ENCODE data around the gene RBM10. TPM values are rescaled to one million over a fixed set of nuclear protein-coding genes. Genes with fewer than 3 reads are reported as not detected.

Gene RBM10
- total RNA-seq, 5 donors from 2014 or later (not counting 1 experiment from before 2014, with no cell fraction given), result 37.3 to 60.3 (median 55.8) TPM

- Mint-ChIP-seq H3K9me3 (no peaks in the 10 kb centered on the region), H3K4me1 (no peaks in the 10 kb centered on the region), H3K36me3 (peaks cover 29% of the 10 kb centered on the region), H3K27ac (no peak overlapping the region), H3K4me3 (no peak overlapping the region), H3K27me3 (peaks cover 0 to 30% of the 10 kb centered on the region in 2 donors)
- H3K36me3 ChIP-seq (ENCODE audit: control insufficient read depth in 2 of 2, extremely low read depth in 1 of 2, insufficient read depth in 1 of 2, low read length in 1 of 2), result peaks cover 6 to 80% of the 10 kb centered on the region in 2 donors
- no peaks in the 10 kb centered on the region for H3K9me3 ChIP-seq
- no peak overlapping the region for H3K4me3 ChIP-seq (ENCODE audit: control insufficient read depth in 1 of 2, extremely low read depth in 1 of 2, low read length in 1 of 2)
- no peaks in the 10 kb centered on the region for H3K27me3 ChIP-seq (replicated peaks in 1 of 2; ENCODE audit: control insufficient read depth in 2 of 2, extremely low read depth in 1 of 2, insufficient read depth in 2 of 2, low read length in 1 of 2)
- POLR2A ChIA-PET, result no interaction called here
- H3K4me1 ChIP-seq (ENCODE audit: control insufficient read depth in 1 of 2, extremely low read depth in 1 of 2, insufficient read depth in 2 of 2, low read length in 2 of 2), result no peaks in the 10 kb centered on the region
- no peak overlapping the region for H3K27ac ChIP-seq (ENCODE audit: low read length)
- no peak for DNase-seq
- CTCF ChIA-PET, result no interaction called here
- WGBS (ENCODE audit: insufficient coverage), result 97% methylated on average over 7 of the region's 18 CpGs
- ATAC-seq (replicated peaks in 1 of 4), result no peak
Measured at GRCh38 chrX:47179928-47180255, 34.9 kb downstream of the RBM10 start.

- Mint-ChIP-seq H3K27me3 (peaks cover 0 to 28% of the 10 kb centered on the region in 2 donors), H3K9me3 (no peaks in the 10 kb centered on the region), H3K4me1 (no peaks in the 10 kb centered on the region), H3K36me3 (peaks cover 29% of the 10 kb centered on the region), H3K27ac (no peak overlapping the region), H3K4me3 (no peak overlapping the region)
- H3K9me3 ChIP-seq, result no peaks in the 10 kb centered on the region
- WGBS (ENCODE audit: insufficient coverage), result 100% methylated on average over 1 of the region's 8 CpGs
- no peak for DNase-seq
- no peaks in the 10 kb centered on the region for H3K27me3 ChIP-seq (replicated peaks in 1 of 2; ENCODE audit: control insufficient read depth in 2 of 2, extremely low read depth in 1 of 2, insufficient read depth in 2 of 2, low read length in 1 of 2)
- no peak overlapping the region for H3K27ac ChIP-seq (ENCODE audit: low read length)
- no peaks in the 10 kb centered on the region for H3K4me1 ChIP-seq (ENCODE audit: control insufficient read depth in 1 of 2, extremely low read depth in 1 of 2, insufficient read depth in 2 of 2, low read length in 2 of 2)
- ATAC-seq (replicated peaks in 1 of 4), result no peak
- H3K4me3 ChIP-seq (ENCODE audit: control insufficient read depth in 1 of 2, extremely low read depth in 1 of 2, low read length in 1 of 2), result no peak overlapping the region
- H3K36me3 ChIP-seq (ENCODE audit: control insufficient read depth in 2 of 2, extremely low read depth in 1 of 2, insufficient read depth in 1 of 2, low read length in 1 of 2), result peaks cover 6 to 76% of the 10 kb centered on the region in 2 donors
- ChIA-PET POLR2A (no interaction called here), CTCF (no interaction called here)
Measured at GRCh38 chrX:47180346-47180745, 35.3 kb downstream of the RBM10 start.

GRCh38 chrX:47181301-47181700 lies 36.3 kb downstream of the RBM10 start:
- Mint-ChIP-seq H3K27me3 (peaks cover 0 to 22% of the 10 kb centered on the region in 2 donors), H3K4me3 (no peak overlapping the region), H3K9me3 (no peaks in the 10 kb centered on the region), H3K27ac (no peak overlapping the region), H3K36me3 (peaks cover 31% of the 10 kb centered on the region), H3K4me1 (no peaks in the 10 kb centered on the region)
- Histone ChIP-seq H3K27ac (ENCODE audit: low read length) (no peak overlapping the region), H3K36me3 (ENCODE audit: control insufficient read depth in 2 of 2, extremely low read depth in 1 of 2, insufficient read depth in 1 of 2, low read length in 1 of 2) (peaks cover 5 to 73% of the 10 kb centered on the region in 2 donors), H3K27me3 (replicated peaks in 1 of 2; ENCODE audit: control insufficient read depth in 2 of 2, extremely low read depth in 1 of 2, insufficient read depth in 2 of 2, low read length in 1 of 2) (no peaks in the 10 kb centered on the region), H3K9me3 (no peaks in the 10 kb centered on the region), H3K4me3 (ENCODE audit: control insufficient read depth in 1 of 2, extremely low read depth in 1 of 2, low read length in 1 of 2) (no peak overlapping the region), H3K4me1 (ENCODE audit: control insufficient read depth in 1 of 2, extremely low read depth in 1 of 2, insufficient read depth in 2 of 2, low read length in 2 of 2) (no peaks in the 10 kb centered on the region)
- ChIA-PET CTCF (no interaction called here), POLR2A (no interaction called here)
- ATAC-seq (replicated peaks in 1 of 4), result no peak
- DNase-seq, result no peak
- 100% methylated on average over 7 of the region's 10 CpGs for WGBS (ENCODE audit: insufficient coverage)

- no peak for ATAC-seq (replicated peaks in 1 of 4)
- 98% methylated on average over 7 of the region's 9 CpGs for WGBS (ENCODE audit: insufficient coverage)
- Histone ChIP-seq H3K27ac (ENCODE audit: low read length) (no peak overlapping the region), H3K4me1 (ENCODE audit: control insufficient read depth in 1 of 2, extremely low read depth in 1 of 2, insufficient read depth in 2 of 2, low read length in 2 of 2) (no peaks in the 10 kb centered on the region), H3K4me3 (ENCODE audit: control insufficient read depth in 1 of 2, extremely low read depth in 1 of 2, low read length in 1 of 2) (no peak overlapping the region), H3K9me3 (no peaks in the 10 kb centered on the region), H3K27me3 (replicated peaks in 1 of 2; ENCODE audit: control insufficient read depth in 2 of 2, extremely low read depth in 1 of 2, insufficient read depth in 2 of 2, low read length in 1 of 2) (no peaks in the 10 kb centered on the region), H3K36me3 (ENCODE audit: control insufficient read depth in 2 of 2, extremely low read depth in 1 of 2, insufficient read depth in 1 of 2, low read length in 1 of 2) (peaks cover 9 to 65% of the 10 kb centered on the region in 2 donors)
- peaks cover 0 to 20% of the 10 kb centered on the region in 2 donors for H3K27me3 Mint-ChIP-seq
- DNase-seq, result no peak
- no peak overlapping the region for H3K4me3 Mint-ChIP-seq
- H3K4me1 Mint-ChIP-seq, result no peaks in the 10 kb centered on the region
- H3K36me3 Mint-ChIP-seq, result peaks cover 27% of the 10 kb centered on the region
- no peaks in the 10 kb centered on the region for H3K9me3 Mint-ChIP-seq
- ChIA-PET POLR2A (interaction anchor here (0.5 to 0.6 kb wide), 2 partner anchors 8 to 1809 kb away, joined by 3 read pairs; no protein-coding TSS in a partner anchor), CTCF (no interaction called here)
- H3K27ac Mint-ChIP-seq, result no peak overlapping the region
Measured at GRCh38 chrX:47182106-47182700, 37.2 kb downstream of the RBM10 start.

- POLR2A ChIA-PET, result no interaction called here
Measured at GRCh38 chrX:47184486-47184885, 39.5 kb downstream of the RBM10 start.

GRCh38 chrX:47185241-47185640 lies 40.2 kb downstream of the RBM10 start:
- 96% methylated on average over 6 of the region's 17 CpGs for WGBS (ENCODE audit: insufficient coverage)
- CTCF ChIA-PET, result no interaction called here
- H3K36me3 ChIP-seq (ENCODE audit: control insufficient read depth in 2 of 2, extremely low read depth in 1 of 2, insufficient read depth in 1 of 2, low read length in 1 of 2), result peaks cover 12 to 38% of the 10 kb centered on the region in 2 donors

More at GRCh38 chrX:47184486-47184885, 39.5 kb downstream of the RBM10 start:
- WGBS (ENCODE audit: insufficient coverage), result no CpG with 5 or more reads among the region's 4 CpGs
- Mint-ChIP-seq H3K4me1 (no peaks in the 10 kb centered on the region), H3K27ac (no peak overlapping the region), H3K27me3 (peaks cover 0 to 12% of the 10 kb centered on the region in 2 donors), H3K4me3 (no peak overlapping the region), H3K9me3 (no peaks in the 10 kb centered on the region), H3K36me3 (peaks cover 15% of the 10 kb centered on the region)
- H3K36me3 ChIP-seq (ENCODE audit: control insufficient read depth in 2 of 2, extremely low read depth in 1 of 2, insufficient read depth in 1 of 2, low read length in 1 of 2), result peaks cover 12 to 44% of the 10 kb centered on the region in 2 donors
- no peaks in the 10 kb centered on the region for H3K4me1 ChIP-seq (ENCODE audit: control insufficient read depth in 1 of 2, extremely low read depth in 1 of 2, insufficient read depth in 2 of 2, low read length in 2 of 2)
- no peak overlapping the region for H3K27ac ChIP-seq (ENCODE audit: low read length)
- no peaks in the 10 kb centered on the region for H3K27me3 ChIP-seq (replicated peaks in 1 of 2; ENCODE audit: control insufficient read depth in 2 of 2, extremely low read depth in 1 of 2, insufficient read depth in 2 of 2, low read length in 1 of 2)
- no peak overlapping the region for H3K4me3 ChIP-seq (ENCODE audit: control insufficient read depth in 1 of 2, extremely low read depth in 1 of 2, low read length in 1 of 2)
- CTCF ChIA-PET, result no interaction called here
- H3K9me3 ChIP-seq, result no peaks in the 10 kb centered on the region
- no peak for DNase-seq
- no peak for ATAC-seq (replicated peaks in 1 of 4)

More at GRCh38 chrX:47185241-47185640, 40.2 kb downstream of the RBM10 start:
- Histone ChIP-seq H3K4me1 (ENCODE audit: control insufficient read depth in 1 of 2, extremely low read depth in 1 of 2, insufficient read depth in 2 of 2, low read length in 2 of 2) (peaks cover 0 to under 1% of the 10 kb centered on the region in 2 experiments), H3K9me3 (no peaks in the 10 kb centered on the region), H3K4me3 (ENCODE audit: control insufficient read depth in 1 of 2, extremely low read depth in 1 of 2, low read length in 1 of 2) (no peak overlapping the region), H3K27ac (ENCODE audit: low read length) (no peak overlapping the region), H3K27me3 (replicated peaks in 1 of 2; ENCODE audit: control insufficient read depth in 2 of 2, extremely low read depth in 1 of 2, insufficient read depth in 2 of 2, low read length in 1 of 2) (no peaks in the 10 kb centered on the region)
- Mint-ChIP-seq H3K36me3 (peaks cover 14% of the 10 kb centered on the region), H3K9me3 (no peaks in the 10 kb centered on the region), H3K4me1 (peaks cover 0 to under 1% (median under 1%) of the 10 kb centered on the region in 3 donors), H3K4me3 (no peak overlapping the region), H3K27ac (no peak overlapping the region), H3K27me3 (peaks cover 0 to 10% of the 10 kb centered on the region in 2 donors)
- DNase-seq (no peak), ATAC-seq (replicated peaks in 1 of 4) (no peak)
- POLR2A ChIA-PET, result interaction anchor here in 1 of 2 donors (0.6 kb wide), 1 partner anchor 48 kb away, joined by 12 read pairs; the partner anchor contains the start of gene USP11

Measured in T-cell (primary cell).